Breast epithelium (tissue), 3 donors: ENCODE measurements around the gene TBC1D14.

Experiments used
- POLR2A ChIP-seq: fragments of 450-650 bp; IDR thresholded peaks from one replicate; pipeline ENCODE4 v1.6.1; 2016; ENCODE audit warnings: antibody characterized with exemption, mild to moderate bottlenecking, moderate library complexity
- TF ChIP-seq, protein P1 (sequence below), 3 donors: fragments of 450-650 bp; IDR thresholded peaks; one replicate each; pipeline ENCODE4 v1.5.1; 2016 to 2017; ENCODE audit warnings: antibody characterized with exemption in 3 of 3, mild to moderate bottlenecking in 3 of 3, moderate library complexity in 3 of 3

DNA sequence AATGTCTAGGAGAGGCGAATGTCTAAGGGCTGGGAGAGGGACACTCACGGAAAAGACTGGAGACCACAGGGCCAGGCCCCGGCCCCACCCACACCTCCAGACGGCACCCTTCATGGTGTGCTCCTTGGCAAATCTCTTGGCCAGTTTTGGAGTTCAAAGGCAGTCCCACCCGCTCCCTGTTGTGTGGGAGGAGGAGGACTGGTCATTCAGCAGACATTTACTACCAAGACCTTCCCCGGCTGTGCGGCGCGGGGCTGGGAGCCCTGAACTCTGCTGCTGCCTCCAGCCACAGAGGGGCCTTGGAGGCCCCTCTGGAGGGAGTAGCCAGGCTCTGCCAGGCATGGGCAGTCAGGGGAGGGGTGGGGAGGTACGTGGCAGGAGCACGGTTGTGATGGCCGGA lies 8.7 kb upstream of the TBC1D14 start:
- TF ChIP-seq POLR2A = no peak
- TF ChIP-seq, protein P1, sequence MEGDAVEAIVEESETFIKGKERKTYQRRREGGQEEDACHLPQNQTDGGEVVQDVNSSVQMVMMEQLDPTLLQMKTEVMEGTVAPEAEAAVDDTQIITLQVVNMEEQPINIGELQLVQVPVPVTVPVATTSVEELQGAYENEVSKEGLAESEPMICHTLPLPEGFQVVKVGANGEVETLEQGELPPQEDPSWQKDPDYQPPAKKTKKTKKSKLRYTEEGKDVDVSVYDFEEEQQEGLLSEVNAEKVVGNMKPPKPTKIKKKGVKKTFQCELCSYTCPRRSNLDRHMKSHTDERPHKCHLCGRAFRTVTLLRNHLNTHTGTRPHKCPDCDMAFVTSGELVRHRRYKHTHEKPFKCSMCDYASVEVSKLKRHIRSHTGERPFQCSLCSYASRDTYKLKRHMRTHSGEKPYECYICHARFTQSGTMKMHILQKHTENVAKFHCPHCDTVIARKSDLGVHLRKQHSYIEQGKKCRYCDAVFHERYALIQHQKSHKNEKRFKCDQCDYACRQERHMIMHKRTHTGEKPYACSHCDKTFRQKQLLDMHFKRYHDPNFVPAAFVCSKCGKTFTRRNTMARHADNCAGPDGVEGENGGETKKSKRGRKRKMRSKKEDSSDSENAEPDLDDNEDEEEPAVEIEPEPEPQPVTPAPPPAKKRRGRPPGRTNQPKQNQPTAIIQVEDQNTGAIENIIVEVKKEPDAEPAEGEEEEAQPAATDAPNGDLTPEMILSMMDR (IDR thresholded peaks at IDR 0.05) = no peak
